HG03439 (cell line): ENCODE results near the gene OAT.
"Not testable (repeated sequence)": the region's sequence is repeated elsewhere in the genome, so short reads cannot be mapped to it uniquely, and the experiment has no call there.

ENCODE experiments used
- ATAC-seq: cut with Tn5 transposase; IDR thresholded peaks from one replicate; pipeline ENCODE4 v1.9.1; 2021; ENCODE audit warnings: mild to moderate bottlenecking, moderate library complexity; ENCODE audit not compliant: unreplicated experiment

The OAT gene

GRCh38 chr10:124447751-124448466, 29.2 kb upstream of the OAT start:
- ATAC-seq, result no peak

GRCh38 chr10:124446830-124447750, 28.4 kb upstream of the OAT start:
- no peak for ATAC-seq

GRCh38 chr10:124441694-124442093, 23.0 kb upstream of the OAT start:
- not testable (repeated sequence) for ATAC-seq

GRCh38 chr10:124436191-124436638, 17.5 kb upstream of the OAT start:
- ATAC-seq, result peak; percentile 63

GRCh38 chr10:124435683-124436082, 17.0 kb upstream of the OAT start:
- ATAC-seq, result not testable (repeated sequence)

- no peak for ATAC-seq
Measured at GRCh38 chr10:124433461-124433860, 14.7 kb upstream of the OAT start.

- ATAC-seq, result no peak
Measured at GRCh38 chr10:124430077-124430476, 11.4 kb upstream of the OAT start.

- no peak for ATAC-seq
Measured at GRCh38 chr10:124429576-124429975, 10.9 kb upstream of the OAT start.

GRCh38 chr10:124428207-124428777, 9.6 kb upstream of the OAT start:
- no peak for ATAC-seq

GRCh38 chr10:124425227-124425962, 6.7 kb upstream of the OAT start:
- ATAC-seq, result no peak

GRCh38 chr10:124423813-124424212, 5.1 kb upstream of the OAT start:
- no peak for ATAC-seq

- no peak for ATAC-seq
Measured at GRCh38 chr10:124422742-124423141, 4.0 kb upstream of the OAT start.

GRCh38 chr10:124420254-124420653, 1.5 kb upstream of the OAT start:
- no peak for ATAC-seq

- ATAC-seq, result no peak
Measured at GRCh38 chr10:124419635-124420034, 912 bp upstream of the OAT start.

GRCh38 chr10:124417895-124418725, 613 bp downstream of the OAT start:
- ATAC-seq, result peak; percentile 41

GRCh38 chr10:124416733-124417132, 2.0 kb downstream of the OAT start:
- no peak for ATAC-seq

- ATAC-seq, result no peak
Measured at GRCh38 chr10:124415210-124415609, 3.5 kb downstream of the OAT start.

- ATAC-seq, result no peak
Measured at GRCh38 chr10:124414076-124414475, 4.6 kb downstream of the OAT start.

GRCh38 chr10:124409696-124410095, 9.0 kb downstream of the OAT start:
- ATAC-seq, result no peak

GRCh38 chr10:124408357-124408756, 10.4 kb downstream of the OAT start:
- no peak for ATAC-seq
